H9 (cell line): ENCODE measurements around the gene ZSCAN25. TPM values are rescaled to one million over a fixed set of nuclear protein-coding genes. Genes with fewer than 3 reads are reported as not detected.

Experiments
- DNase-seq: peaks from one replicate; pipeline ENCODE4 v3.0.0-alpha.2; 2017
- H2AFZ ChIP-seq: one replicate; pipeline ENCODE4 v1.6.1; 2013; ENCODE audit warnings: mild to moderate bottlenecking, low read length, control low read depth, moderate library complexity
- H2AK5ac ChIP-seq: 2 replicates; pipeline ENCODE4 v1.6.1; 2013; ENCODE audit warnings: low read length, control low read depth, mixed read lengths; ENCODE audit not compliant: insufficient read length
- H2BK120ac ChIP-seq: one replicate; pipeline ENCODE4 v1.6.1; 2013; ENCODE audit warnings: low read depth, mild to moderate bottlenecking, low read length, control low read depth, inconsistent platforms; ENCODE audit not compliant: poor library complexity, severe bottlenecking
- H2BK12ac ChIP-seq: 2 replicates; pipeline ENCODE4 v1.6.1; 2013; ENCODE audit warnings: low read length, control low read depth, mixed read lengths, low read depth; ENCODE audit not compliant: insufficient read length
- H2BK15ac ChIP-seq: 2 replicates; pipeline ENCODE4 v1.6.1; 2013; ENCODE audit warnings: low read depth, low read length, control low read depth
- H2BK20ac ChIP-seq: one replicate; pipeline ENCODE4 v1.6.1; 2013; ENCODE audit warnings: low read depth, mild to moderate bottlenecking, low read length, control low read depth, inconsistent platforms; ENCODE audit not compliant: poor library complexity, severe bottlenecking
- H2BK5ac ChIP-seq: 2 replicates; pipeline ENCODE4 v1.6.1; 2013; ENCODE audit warnings: low read length, control low read depth, mixed read lengths; ENCODE audit not compliant: insufficient read length
- H3K14ac ChIP-seq: 2 replicates; pipeline ENCODE4 v1.6.1; 2013; ENCODE audit warnings: low read length, control low read depth; ENCODE audit not compliant: insufficient read depth
- H3K18ac ChIP-seq: 2 replicates; pipeline ENCODE4 v1.6.1; 2013; ENCODE audit warnings: low read depth, mild to moderate bottlenecking, mixed read lengths, low read length, control low read depth; ENCODE audit not compliant: insufficient read length
- H3K23ac ChIP-seq: 2 replicates; pipeline ENCODE4 v1.6.1; 2013; ENCODE audit warnings: low read length, control low read depth, mixed read lengths, low read depth; ENCODE audit not compliant: insufficient read length
- H3K23me2 ChIP-seq: 2 replicates; pipeline ENCODE4 v1.6.1; 2013; ENCODE audit warnings: low read depth, mild to moderate bottlenecking, mixed read lengths, low read length, control low read depth; ENCODE audit not compliant: insufficient read length, poor library complexity, severe bottlenecking
- H3K27ac ChIP-seq: 2 replicates; pipeline ENCODE4 v1.5.1; 2013; ENCODE audit warnings: low read length, control low read depth, mixed read lengths, low read depth; ENCODE audit not compliant: insufficient read length
- H3K27me3 ChIP-seq: 2 replicates; pipeline ENCODE4 v1.6.1; 2013; ENCODE audit warnings: low read length, control low read depth, inconsistent platforms; ENCODE audit not compliant: insufficient read depth
- H3K4ac ChIP-seq: 2 replicates; pipeline ENCODE4 v1.6.1; 2013; ENCODE audit warnings: low read depth, mild to moderate bottlenecking, control low read depth, inconsistent platforms, low read length, moderate library complexity
- H3K4me1 ChIP-seq: 2 replicates; pipeline ENCODE4 v1.6.1; 2013; ENCODE audit warnings: low read length, control low read depth, inconsistent platforms; ENCODE audit not compliant: insufficient read depth
- H3K4me2 ChIP-seq: 2 replicates; pipeline ENCODE4 v1.6.1; 2013; ENCODE audit warnings: low read length, control low read depth, mixed read lengths; ENCODE audit not compliant: insufficient read length, insufficient read depth
- H3K56ac ChIP-seq: 2 replicates; pipeline ENCODE4 v1.6.1; 2013; ENCODE audit warnings: low read depth, mild to moderate bottlenecking, mixed read lengths, low read length, control low read depth; ENCODE audit not compliant: insufficient read length
- H3K79me1 ChIP-seq: 2 replicates; pipeline ENCODE4 v1.6.1; 2013; ENCODE audit warnings: low read depth, mild to moderate bottlenecking, moderate library complexity, low read length, control low read depth, inconsistent platforms; ENCODE audit not compliant: insufficient read depth, poor library complexity, severe bottlenecking
- H3K79me2 ChIP-seq: 2 replicates; pipeline ENCODE4 v1.6.1; 2013; ENCODE audit warnings: low read length, control low read depth, inconsistent platforms; ENCODE audit not compliant: insufficient read depth
- H3K9ac ChIP-seq: 2 replicates; pipeline ENCODE4 v1.6.1; 2013; ENCODE audit warnings: low read length, control low read depth, mixed read lengths; ENCODE audit not compliant: insufficient read length; ENCODE audit errors: extremely low read depth
- H3K9me3 ChIP-seq: one replicate; pipeline ENCODE4 v1.6.1; 2013; ENCODE audit warnings: low read depth, low read length, inconsistent platforms; ENCODE audit not compliant: control insufficient read depth
- H3T11ph ChIP-seq: one replicate; pipeline ENCODE4 v1.6.1; 2013; ENCODE audit warnings: mild to moderate bottlenecking, low read length, control low read depth, inconsistent platforms
- H4K20me1 ChIP-seq: one replicate; pipeline ENCODE4 v1.6.1; 2013; ENCODE audit not compliant: control insufficient read depth, insufficient read length, insufficient read depth
- H4K5ac ChIP-seq: 2 replicates; pipeline ENCODE4 v1.6.1; 2013; ENCODE audit warnings: low read depth, mild to moderate bottlenecking, mixed read lengths, low read length, control low read depth; ENCODE audit not compliant: insufficient read length
- H4K8ac ChIP-seq: replicated peaks from 2 replicates; pipeline ENCODE4 v1.6.1; 2013; ENCODE audit warnings: low read length, control low read depth, mixed read lengths, low read depth; ENCODE audit not compliant: insufficient read length
- H4K91ac ChIP-seq: 2 replicates; pipeline ENCODE4 v1.6.1; 2013; ENCODE audit warnings: low read depth, mild to moderate bottlenecking, moderate library complexity, mixed read lengths, low read length, control low read depth; ENCODE audit not compliant: insufficient read length
- H3K27ac Mint-ChIP-seq, 3 experiments: 2 replicates in 2 of 3; 3 replicates in 1 of 3; pipeline ENCODE4 v1.8.0; 2020 to 2021; ENCODE audit warnings: mixed read lengths in 3 of 3, mild to moderate bottlenecking in 1 of 3, moderate library complexity in 1 of 3
- H3K27me3 Mint-ChIP-seq: 2 replicates; pipeline ENCODE4 v1.8.0; 2021; ENCODE audit warnings: low read depth, mild to moderate bottlenecking, moderate library complexity, mixed read lengths
- H3K36me3 Mint-ChIP-seq, 3 experiments: 2 replicates in 2 of 3; 3 replicates in 1 of 3; pipeline ENCODE4 v1.8.0; 2020 to 2021; ENCODE audit warnings: low read depth in 3 of 3, mixed read lengths in 3 of 3; ENCODE audit not compliant: insufficient read depth in 1 of 3
- H3K4me1 Mint-ChIP-seq, 2 experiments: 2 replicates each; pipeline ENCODE4 v1.8.0; 2020; ENCODE audit warnings: mixed read lengths in 2 of 2
- H3K4me3 Mint-ChIP-seq, 2 experiments: 2 replicates in 1 of 2; 3 replicates in 1 of 2; pipeline ENCODE4 v1.8.0; 2020 to 2021; ENCODE audit warnings: mild to moderate bottlenecking in 2 of 2, mixed read lengths in 2 of 2, moderate library complexity in 1 of 2
- H3K9me3 Mint-ChIP-seq, 2 experiments: 2 replicates in 1 of 2; 3 replicates in 1 of 2; pipeline ENCODE4 v1.8.0; 2020; ENCODE audit warnings: mild to moderate bottlenecking in 2 of 2, mixed read lengths in 2 of 2, moderate library complexity in 1 of 2
- CTCF ChIP-seq: fragments of 200-600 bp; sonication (generic); conservative IDR thresholded peaks from 3 replicates; pipeline ENCODE4 v1.8.0; 2021; ENCODE audit warnings: antibody characterized with exemption, mild to moderate bottlenecking
- WGBS: extraction: QIAGEN DNeasy Blood & Tissue Kit; methylation state at CpG from one replicate; pipeline ENCODE4 v1.1.7; 2013; ENCODE audit warnings: missing lambda C conversion rate, low lambda C conversion rate, mixed read lengths; ENCODE audit not compliant: insufficient read length; ENCODE audit errors: extremely low coverage; 5-methylcytosine and 5-hydroxymethylcytosine counted together
- total RNA-seq: library from RNA; stranded (reverse); gene quantifications from 2 replicates; pipeline ENCODE4 v1.2.1, GENCODE V29; 2021

The ZSCAN25 gene
- total RNA-seq, 1 experiment from 2014 or later: 21.3 TPM

GRCh38 chr7:99579281-99579955 lies 37.3 kb upstream of the ZSCAN25 start:
- H2BK12ac ChIP-seq: no peak overlapping the region
- Mint-ChIP-seq H3K4me3 (peak overlapping the region; percentile 83 to 88), H3K9me3 (no peaks in the 10 kb centered on the region), H3K36me3 (no peaks in the 10 kb centered on the region), H3K27me3 (no peaks in the 10 kb centered on the region; the same call in 1 of the 2 replicates), H3K4me1 (peaks cover 33 to 38% of the 10 kb centered on the region in 2 experiments), H3K27ac (no peak overlapping the region)
- no peaks in the 10 kb centered on the region for H4K20me1 ChIP-seq
- no peak overlapping the region for H2BK20ac ChIP-seq
- no peaks in the 10 kb centered on the region for H3K79me1 ChIP-seq
- H3K4me1 ChIP-seq: peaks cover 2% of the 10 kb centered on the region; the same call in 1 of the 2 replicates
- H3K27me3 ChIP-seq: no peaks in the 10 kb centered on the region
- H4K8ac ChIP-seq: no peak overlapping the region
- no CpG with 5 or more reads among the region's 10 CpGs for WGBS
- no peak overlapping the region for H3K27ac ChIP-seq
- H3K23ac ChIP-seq: no peak overlapping the region
- H4K5ac ChIP-seq: no peak overlapping the region
- no peak for DNase-seq
- H3K9me3 ChIP-seq: no peaks in the 10 kb centered on the region
- peaks cover 10% of the 10 kb centered on the region for H3K23me2 ChIP-seq
- no peak overlapping the region for H2BK120ac ChIP-seq
- H2BK15ac ChIP-seq: no peak overlapping the region
- H2BK5ac ChIP-seq: no peak overlapping the region
- H3K9ac ChIP-seq: peak overlapping the region; percentile 55
- H3K4ac ChIP-seq: no peak overlapping the region
- H2AFZ ChIP-seq: no peak overlapping the region
- no peak overlapping the region for H2AK5ac ChIP-seq
- no peaks in the 10 kb centered on the region for H3K79me2 ChIP-seq
- no peak overlapping the region for H3K14ac ChIP-seq
- no peak for TF ChIP-seq CTCF
- no peak overlapping the region for H4K91ac ChIP-seq
- no peak overlapping the region for H3T11ph ChIP-seq
- H3K4me2 ChIP-seq: peak overlapping the region; percentile 84
- no peak overlapping the region for H3K56ac ChIP-seq
- H3K18ac ChIP-seq: peak overlapping the region; percentile 18
